ENCODE measurements around the gene HIVEP3. TPM values are rescaled to one million over a fixed set of nuclear protein-coding genes. Genes with fewer than 3 reads are reported as not detected.

Gene HIVEP3
- total and polyA plus RNA-seq, 2 experiments from 2014 or later, result 0.57 to 5.9 TPM

- 91% methylated on average over 9 of the region's 9 CpGs for WGBS (ENCODE audit: low lambda C conversion rate, missing lambda C conversion rate)
- no peak for TF ChIP-seq CTCF (IDR thresholded peaks at IDR 0.05; ENCODE audit: poor library complexity)
- TF ChIP-seq EZH2 (IDR thresholded peaks at IDR 0.05; ENCODE audit: borderline replicate concordance), result no peak
- no peak for TF ChIP-seq EZH2phosphoT487 (IDR thresholded peaks at IDR 0.05; ENCODE audit: low read depth, severe bottlenecking, unreplicated experiment)
- no peak overlapping the region for H3K27ac ChIP-seq
- no peaks in the 10 kb centered on the region for H3K9me3 ChIP-seq (ENCODE audit: low read depth)
- H3K79me2 ChIP-seq, result no peaks in the 10 kb centered on the region
- H3K4me3 ChIP-seq, result no peak overlapping the region
- H4K20me1 ChIP-seq (ENCODE audit: insufficient read depth, poor library complexity, severe bottlenecking), result no peaks in the 10 kb centered on the region
- H3K9me2 ChIP-seq (replicated peaks; ENCODE audit: insufficient read depth), result no peaks in the 10 kb centered on the region
- peaks cover 29% of the 10 kb centered on the region for H3K27me3 ChIP-seq
- H3K4me2 ChIP-seq, result no peak overlapping the region
- no peaks in the 10 kb centered on the region for H3K36me3 ChIP-seq (replicated peaks; ENCODE audit: insufficient read depth, low read depth)
- no peak for DNase-seq (ENCODE audit: low spot score)
- H3K4me1 ChIP-seq (ENCODE audit: insufficient read depth), result peaks cover 5% of the 10 kb centered on the region
- H2AFZ ChIP-seq, result no peak overlapping the region
Measured at GRCh38 chr1:41656825-41657500, 261.8 kb downstream of the HIVEP3 start.

- no peaks in the 10 kb centered on the region for H4K20me1 ChIP-seq (ENCODE audit: insufficient read depth, poor library complexity, severe bottlenecking)
- no peaks in the 10 kb centered on the region for H3K36me3 ChIP-seq (replicated peaks; ENCODE audit: insufficient read depth, low read depth)
- DNase-seq (ENCODE audit: low spot score), result no peak
- no peak overlapping the region for H3K4me2 ChIP-seq
- H3K4me3 ChIP-seq, result no peak overlapping the region
- no peak for TF ChIP-seq CTCF (IDR thresholded peaks at IDR 0.05; ENCODE audit: poor library complexity)
- no peak for TF ChIP-seq EZH2 (IDR thresholded peaks at IDR 0.05; ENCODE audit: borderline replicate concordance)
- TF ChIP-seq EZH2phosphoT487 (IDR thresholded peaks at IDR 0.05; ENCODE audit: low read depth, severe bottlenecking, unreplicated experiment), result no peak
- peaks cover 23% of the 10 kb centered on the region for H3K27me3 ChIP-seq
- H3K27ac ChIP-seq, result no peak overlapping the region
- H3K9me3 ChIP-seq (ENCODE audit: low read depth), result no peaks in the 10 kb centered on the region
- 33% methylated on average over 2 of the region's 2 CpGs for WGBS (ENCODE audit: low lambda C conversion rate, missing lambda C conversion rate)
- no peak overlapping the region for H2AFZ ChIP-seq
- no peaks in the 10 kb centered on the region for H3K9me2 ChIP-seq (replicated peaks; ENCODE audit: insufficient read depth)
- no peaks in the 10 kb centered on the region for H3K79me2 ChIP-seq
- H3K4me1 ChIP-seq (ENCODE audit: insufficient read depth), result no peaks in the 10 kb centered on the region
Measured at GRCh38 chr1:41656068-41656467, 262.7 kb downstream of the HIVEP3 start.

- Histone ChIP-seq H3K27ac (no peak overlapping the region), H3K4me3 (no peak overlapping the region), H3K9me2 (replicated peaks; ENCODE audit: insufficient read depth) (no peaks in the 10 kb centered on the region), H4K20me1 (ENCODE audit: insufficient read depth, poor library complexity, severe bottlenecking) (no peaks in the 10 kb centered on the region), H2AFZ (no peak overlapping the region), H3K4me2 (no peak overlapping the region), H3K9me3 (ENCODE audit: low read depth) (no peaks in the 10 kb centered on the region), H3K79me2 (no peaks in the 10 kb centered on the region), H3K4me1 (ENCODE audit: insufficient read depth) (no peaks in the 10 kb centered on the region), H3K27me3 (peaks cover 19% of the 10 kb centered on the region), H3K36me3 (replicated peaks; ENCODE audit: insufficient read depth, low read depth) (no peaks in the 10 kb centered on the region)
- 91% methylated on average over 3 of the region's 3 CpGs for WGBS (ENCODE audit: low lambda C conversion rate, missing lambda C conversion rate)
- no peak for DNase-seq (ENCODE audit: low spot score)
- TF ChIP-seq CTCF (IDR thresholded peaks at IDR 0.05; ENCODE audit: poor library complexity) (no peak), EZH2phosphoT487 (IDR thresholded peaks at IDR 0.05; ENCODE audit: low read depth, severe bottlenecking, unreplicated experiment) (no peak), EZH2 (IDR thresholded peaks at IDR 0.05; ENCODE audit: borderline replicate concordance) (no peak)
Measured at GRCh38 chr1:41655632-41656031, 263.1 kb downstream of the HIVEP3 start.
